22Rv1 (cell line): ENCODE data around the gene TNFAIP2.

ENCODE experiments used
- ZFX ChIP-seq: fragments of 450-650 bp; IDR thresholded peaks from 2 replicates; pipeline ENCODE4 v1.6.1; 2017; ENCODE audit warnings: antibody characterized with exemption, borderline replicate concordance
- TF ChIP-seq, protein P1 (sequence below): fragments of 450-650 bp; IDR thresholded peaks from 2 replicates; pipeline ENCODE4 v1.5.1; 2017; ENCODE audit warnings: mild to moderate bottlenecking

DNA sequence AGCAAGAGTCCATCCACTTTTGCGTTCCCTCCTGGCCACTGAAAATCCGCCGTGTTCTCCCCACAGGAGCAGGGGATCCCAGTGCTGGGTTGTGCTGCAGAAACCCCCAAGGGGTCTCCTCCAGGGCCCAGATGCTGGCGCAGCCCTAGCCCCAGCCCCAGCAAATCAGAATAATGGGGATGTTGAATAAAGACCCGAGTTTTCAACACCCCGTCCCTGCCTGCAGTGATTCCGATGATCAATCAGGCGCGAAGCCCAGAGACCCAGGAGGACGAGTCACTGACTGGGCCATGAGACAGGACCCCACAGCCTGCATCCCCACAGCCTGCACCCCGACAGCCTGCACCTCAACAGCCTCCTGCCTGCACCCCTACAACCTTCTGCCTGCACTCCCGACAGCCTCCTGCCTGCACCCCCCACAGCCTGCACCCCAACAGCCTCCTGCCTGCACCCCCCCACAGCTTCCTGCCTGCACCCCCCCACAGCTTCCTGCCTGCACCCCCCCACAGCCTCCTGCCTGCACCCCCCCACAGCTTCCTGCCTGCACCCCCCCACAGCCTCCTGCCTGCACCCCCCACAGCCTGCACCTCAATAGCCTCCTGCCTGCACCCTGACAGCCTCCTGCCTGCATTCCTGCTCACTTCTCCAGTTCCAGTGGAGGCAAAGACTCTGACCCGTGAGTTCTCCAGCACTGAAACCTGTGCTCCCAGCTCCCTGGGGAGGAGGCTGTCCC lies 37.2 kb downstream of the TNFAIP2 start:
- TF ChIP-seq, protein P1, sequence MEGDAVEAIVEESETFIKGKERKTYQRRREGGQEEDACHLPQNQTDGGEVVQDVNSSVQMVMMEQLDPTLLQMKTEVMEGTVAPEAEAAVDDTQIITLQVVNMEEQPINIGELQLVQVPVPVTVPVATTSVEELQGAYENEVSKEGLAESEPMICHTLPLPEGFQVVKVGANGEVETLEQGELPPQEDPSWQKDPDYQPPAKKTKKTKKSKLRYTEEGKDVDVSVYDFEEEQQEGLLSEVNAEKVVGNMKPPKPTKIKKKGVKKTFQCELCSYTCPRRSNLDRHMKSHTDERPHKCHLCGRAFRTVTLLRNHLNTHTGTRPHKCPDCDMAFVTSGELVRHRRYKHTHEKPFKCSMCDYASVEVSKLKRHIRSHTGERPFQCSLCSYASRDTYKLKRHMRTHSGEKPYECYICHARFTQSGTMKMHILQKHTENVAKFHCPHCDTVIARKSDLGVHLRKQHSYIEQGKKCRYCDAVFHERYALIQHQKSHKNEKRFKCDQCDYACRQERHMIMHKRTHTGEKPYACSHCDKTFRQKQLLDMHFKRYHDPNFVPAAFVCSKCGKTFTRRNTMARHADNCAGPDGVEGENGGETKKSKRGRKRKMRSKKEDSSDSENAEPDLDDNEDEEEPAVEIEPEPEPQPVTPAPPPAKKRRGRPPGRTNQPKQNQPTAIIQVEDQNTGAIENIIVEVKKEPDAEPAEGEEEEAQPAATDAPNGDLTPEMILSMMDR, result no peak
- no peak for TF ChIP-seq ZFX
